DND-41 (cell line): ENCODE results near the gene ATP5F1D.

ENCODE experiments used
- ATAC-seq: fragments of 200-7000 bp; cut with Tn5 transposase; 3 replicates; pipeline ENCODE4 v1.9.1; 2021; ENCODE audit warnings: low read depth; ENCODE audit not compliant: insufficient read depth
- DNase-seq: peaks from one replicate; pipeline ENCODE4 v3.0.0-alpha.2; 2020
- H2AFZ ChIP-seq: 2 replicates; pipeline ENCODE4 v1.6.0; 2012; ENCODE audit warnings: low read depth, low read length
- H3K27ac ChIP-seq: 2 replicates; pipeline ENCODE4 v1.5.1; 2012; ENCODE audit warnings: low read length, inconsistent platforms
- H3K27me3 ChIP-seq: fragments of 200-600 bp; sonication (generic); 2 replicates; pipeline ENCODE4 v1.6.0; 2012; ENCODE audit warnings: low read length, mild to moderate bottlenecking, inconsistent platforms; ENCODE audit not compliant: insufficient read depth, poor library complexity
- H3K36me3 ChIP-seq: 2 replicates; pipeline ENCODE4 v1.5.1; 2012; ENCODE audit warnings: low read length, inconsistent platforms; ENCODE audit not compliant: insufficient read depth
- H3K4me1 ChIP-seq: 2 replicates; pipeline ENCODE4 v1.5.1; 2012; ENCODE audit warnings: mild to moderate bottlenecking, low read length; ENCODE audit not compliant: insufficient read depth
- H3K4me2 ChIP-seq: 2 replicates; pipeline ENCODE4 v1.6.0; 2012; ENCODE audit warnings: mild to moderate bottlenecking, moderate library complexity, low read length, inconsistent platforms; ENCODE audit not compliant: insufficient read depth
- H3K4me3 ChIP-seq, 2 experiments: fragments of 200-600 bp in 1 of 2; shearing (Covaris generic) in 1 of 2; 2 replicates each; pipeline ENCODE4 v1.5.1; 2012 to 2016; ENCODE audit warnings: inconsistent platforms in 2 of 2, low read length in 2 of 2, mild to moderate bottlenecking in 2 of 2, low read depth in 1 of 2, moderate library complexity in 1 of 2
- H3K79me2 ChIP-seq: 2 replicates; pipeline ENCODE4 v1.6.0; 2012; ENCODE audit warnings: low read length, inconsistent platforms; ENCODE audit not compliant: insufficient read depth
- H3K9ac ChIP-seq: 2 replicates; pipeline ENCODE4 v1.6.0; 2012; ENCODE audit warnings: low read depth, mild to moderate bottlenecking, inconsistent platforms, low read length, moderate library complexity
- H3K9me3 ChIP-seq: 2 replicates; pipeline ENCODE4 v1.5.1; 2012; ENCODE audit warnings: low read length, moderate library complexity, mild to moderate bottlenecking, inconsistent platforms; ENCODE audit not compliant: insufficient read depth, severe bottlenecking
- H4K20me1 ChIP-seq: 2 replicates; pipeline ENCODE4 v1.6.0; 2012; ENCODE audit warnings: low read length; ENCODE audit not compliant: insufficient read depth
- EZH2 ChIP-seq: IDR thresholded peaks from 3 replicates; pipeline ENCODE4 v1.6.1; 2012; ENCODE audit warnings: borderline replicate concordance, low read depth, mild to moderate bottlenecking, moderate library complexity, low read length, inconsistent platforms; ENCODE audit not compliant: severe bottlenecking
- TF ChIP-seq, protein P1 (sequence below): IDR thresholded peaks from 2 replicates; pipeline ENCODE4 v1.5.1; 2012; ENCODE audit warnings: borderline replicate concordance, low read length, moderate library complexity, mild to moderate bottlenecking; ENCODE audit not compliant: poor library complexity, severe bottlenecking; ENCODE audit errors: extremely low read depth

The ATP5F1D gene

DNA sequence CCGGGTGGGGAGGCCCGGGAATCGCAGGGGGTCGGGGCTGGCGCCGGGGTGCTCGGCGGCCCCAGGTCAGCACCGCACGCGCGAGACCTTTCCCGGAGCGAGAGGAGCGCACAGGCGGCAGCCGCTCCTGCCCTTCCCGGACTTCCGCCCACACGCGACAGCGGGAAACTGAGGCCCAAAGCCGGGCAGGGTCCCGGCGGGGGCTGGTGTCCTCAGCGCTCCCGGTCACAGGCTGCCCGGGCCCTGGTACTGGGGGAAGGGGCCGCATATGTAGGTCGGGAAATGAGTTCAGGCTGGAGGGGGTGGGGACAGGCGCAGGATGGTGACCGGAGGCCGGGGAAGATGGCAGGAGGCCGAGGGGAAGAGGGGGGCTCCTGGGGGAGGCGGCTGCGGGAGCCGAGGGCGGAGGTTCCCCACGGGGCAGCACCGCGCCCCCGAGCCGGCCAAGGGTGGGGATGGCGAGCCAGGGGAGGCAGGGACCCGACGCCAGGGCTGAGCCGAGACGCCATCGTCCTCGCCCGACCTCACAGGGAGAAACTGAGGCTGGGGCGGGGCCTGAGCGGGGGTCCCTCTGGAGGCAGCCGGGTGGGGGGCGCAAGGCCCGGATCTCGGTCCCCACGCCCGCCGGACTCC is 4.4 kb upstream of the ATP5F1D start:
- Histone ChIP-seq H3K4me2 (peak overlapping the region; percentile 77), H3K27me3 (peaks cover 6% of the 10 kb centered on the region), H3K27ac (no peak overlapping the region), H3K4me3 (peak overlapping the region; percentile 9 to 59; a peak in 3 of 4 replicates), H3K4me1 (peaks cover 39% of the 10 kb centered on the region), H3K36me3 (no peaks in the 10 kb centered on the region; the same call in 1 of the 2 replicates), H2AFZ (peak overlapping the region; percentile 37; the same call in 1 of the 2 replicates), H4K20me1 (peaks cover under 1% of the 10 kb centered on the region; the same call in 1 of the 2 replicates), H3K9ac (peak overlapping the region; percentile 59), H3K79me2 (peaks cover 11% of the 10 kb centered on the region), H3K9me3 (no peaks in the 10 kb centered on the region)
- DNase-seq (no peak), ATAC-seq (no peak)
- TF ChIP-seq, protein P1, sequence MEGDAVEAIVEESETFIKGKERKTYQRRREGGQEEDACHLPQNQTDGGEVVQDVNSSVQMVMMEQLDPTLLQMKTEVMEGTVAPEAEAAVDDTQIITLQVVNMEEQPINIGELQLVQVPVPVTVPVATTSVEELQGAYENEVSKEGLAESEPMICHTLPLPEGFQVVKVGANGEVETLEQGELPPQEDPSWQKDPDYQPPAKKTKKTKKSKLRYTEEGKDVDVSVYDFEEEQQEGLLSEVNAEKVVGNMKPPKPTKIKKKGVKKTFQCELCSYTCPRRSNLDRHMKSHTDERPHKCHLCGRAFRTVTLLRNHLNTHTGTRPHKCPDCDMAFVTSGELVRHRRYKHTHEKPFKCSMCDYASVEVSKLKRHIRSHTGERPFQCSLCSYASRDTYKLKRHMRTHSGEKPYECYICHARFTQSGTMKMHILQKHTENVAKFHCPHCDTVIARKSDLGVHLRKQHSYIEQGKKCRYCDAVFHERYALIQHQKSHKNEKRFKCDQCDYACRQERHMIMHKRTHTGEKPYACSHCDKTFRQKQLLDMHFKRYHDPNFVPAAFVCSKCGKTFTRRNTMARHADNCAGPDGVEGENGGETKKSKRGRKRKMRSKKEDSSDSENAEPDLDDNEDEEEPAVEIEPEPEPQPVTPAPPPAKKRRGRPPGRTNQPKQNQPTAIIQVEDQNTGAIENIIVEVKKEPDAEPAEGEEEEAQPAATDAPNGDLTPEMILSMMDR, result no peak
- TF ChIP-seq EZH2, result peak; percentile 54

- peaks cover 5% of the 10 kb centered on the region; the same call in 1 of the 2 replicates for H4K20me1 ChIP-seq
- peak within 1 kb of the TSS; percentile 9 to 59; a peak in 3 of 4 replicates for H3K4me3 ChIP-seq
- peaks cover 6% of the 10 kb centered on the region for H3K27me3 ChIP-seq
- peaks cover 46% of the 10 kb centered on the region for H3K4me1 ChIP-seq
- H3K27ac ChIP-seq, result no peak within 1 kb of the TSS
- H3K36me3 ChIP-seq, result no peaks in the 10 kb centered on the region; the same call in 1 of the 2 replicates
- peak within 1 kb of the TSS; percentile 59 for H3K9ac ChIP-seq
- DNase-seq (peak; percentile 38), ATAC-seq (0 out of 3 replicates have a peak, but pooled peaks have one; percentile 6)
- TF ChIP-seq, protein P1, result no peak
- TF ChIP-seq EZH2, result no peak
- peak within 1 kb of the TSS; percentile 77 for H3K4me2 ChIP-seq
- H2AFZ ChIP-seq, result peak within 1 kb of the TSS; percentile 55
- peaks cover 18% of the 10 kb centered on the region for H3K79me2 ChIP-seq
- no peaks in the 10 kb centered on the region for H3K9me3 ChIP-seq
These were observed 3.7 kb upstream of the ATP5F1D start, which contains the start of gene CBARP for GRCh38 chr19:1237754-1238368. Gene CBARP, minus strand, starts transcription at chr19:1238005. Its CDS starts 1,905 bp downstream, at chr19:1236100.

DNA sequence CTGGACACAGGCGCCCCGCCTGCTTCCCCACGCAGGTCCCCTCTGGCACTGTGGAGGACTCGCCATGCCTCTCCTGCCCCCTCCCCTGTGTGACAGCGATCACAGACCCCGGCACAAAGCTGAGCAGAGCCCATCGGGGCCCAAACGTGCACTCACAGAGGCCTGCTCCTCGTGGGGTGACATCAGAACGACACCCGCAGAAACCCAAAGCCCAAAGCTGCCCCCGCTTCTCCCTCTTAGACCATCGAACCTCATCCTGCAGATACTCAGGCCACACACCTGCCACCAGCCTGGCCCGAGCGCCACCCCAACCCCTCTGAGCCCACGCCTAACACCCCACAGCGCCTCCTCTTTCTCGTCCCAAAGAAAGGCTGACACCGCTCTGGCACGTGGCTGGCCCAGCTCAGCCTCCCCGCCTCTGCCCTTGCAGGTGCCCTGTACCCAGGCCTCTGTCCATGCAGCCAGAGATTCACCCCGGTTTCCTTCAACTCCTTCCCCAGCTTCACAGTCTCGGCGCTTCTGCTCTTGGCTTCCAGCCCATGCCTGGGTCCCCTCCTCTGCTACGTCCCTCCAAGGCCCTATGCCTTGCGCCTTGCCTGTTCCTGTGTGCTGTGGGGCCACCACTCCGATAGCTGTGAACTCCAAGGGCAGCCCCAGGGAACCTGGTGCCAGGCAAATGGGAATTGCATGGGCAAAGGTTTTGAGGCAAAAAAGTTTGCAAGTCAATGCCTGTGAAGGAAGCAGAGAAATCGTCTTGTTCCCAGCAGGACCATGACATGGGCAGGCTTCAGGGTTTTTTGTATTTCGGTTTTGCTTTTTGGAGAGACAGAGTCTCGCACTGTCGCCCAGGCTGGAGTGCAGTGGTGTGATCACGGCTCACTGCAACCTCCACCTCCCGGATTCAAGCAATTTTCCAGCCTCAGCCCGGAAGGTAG is 2.9 kb upstream of the ATP5F1D start:
- H3K27ac ChIP-seq, result no peak overlapping the region

More for the DNA sequence above, 2.9 kb upstream of the ATP5F1D start:
- Histone ChIP-seq H3K27me3 (peaks cover 6% of the 10 kb centered on the region), H3K4me2 (peak overlapping the region; percentile 77), H2AFZ (0 out of 2 replicates have a peak overlapping the region, but pooled peaks have one; percentile 55), H3K79me2 (peaks cover 25% of the 10 kb centered on the region), H3K9ac (peak overlapping the region; percentile 59; the same call in 1 of the 2 replicates), H4K20me1 (peaks cover 7% of the 10 kb centered on the region; the same call in 1 of the 2 replicates), H3K4me3 (peak overlapping the region in 1 of 2 experiments; percentile 59; a peak in 2 of 4 replicates), H3K4me1 (peaks cover 54% of the 10 kb centered on the region), H3K36me3 (peaks cover under 1% of the 10 kb centered on the region; the same call in 1 of the 2 replicates), H3K9me3 (no peaks in the 10 kb centered on the region)
- DNase-seq (no peak), ATAC-seq (no peak)
- no peak for TF ChIP-seq EZH2
